Activated CD4-positive, alpha-beta T cell treated with anti-CD3 and anti-CD28 coated beads, Interleukin-2, Interleukin-6, amounts not matched to agents 100 ng/mL and 50 ng/mL, durations not matched to agents 16 hours and 8 hours (primary cell): ENCODE measurements around the gene SARS2.
A peak's percentile ranks its signal among the peaks of the same experiment; 100 is the strongest.
"Not testable (repeated sequence)": the region's sequence is repeated elsewhere in the genome, so short reads cannot be mapped to it uniquely, and the experiment has no call there.

ENCODE experiments used
- DNase-seq: peaks from one replicate; pipeline ENCODE4 v3.0.0-alpha.2; 2020

Gene SARS2

DNA sequence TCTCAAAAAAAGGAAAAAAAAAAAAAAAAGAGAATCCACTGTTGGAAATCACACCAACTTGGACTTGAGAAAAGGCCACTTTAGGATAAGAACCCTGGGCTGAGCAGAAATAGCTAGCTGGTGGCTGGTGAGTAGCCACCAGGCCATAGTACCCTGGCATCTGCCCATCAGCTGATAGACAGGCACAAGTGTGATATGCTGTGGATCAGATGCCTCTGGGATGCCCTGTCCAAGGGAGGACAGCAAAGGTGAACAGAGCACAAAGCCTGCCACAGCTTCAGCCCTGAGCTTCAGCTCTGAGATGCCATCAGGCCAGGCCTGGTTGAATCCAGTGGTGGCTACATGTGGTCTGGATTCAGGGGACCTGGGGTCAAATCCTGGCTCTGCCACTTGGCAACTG lies 39.9 kb downstream of the SARS2 start:
- no peak for DNase-seq

DNA sequence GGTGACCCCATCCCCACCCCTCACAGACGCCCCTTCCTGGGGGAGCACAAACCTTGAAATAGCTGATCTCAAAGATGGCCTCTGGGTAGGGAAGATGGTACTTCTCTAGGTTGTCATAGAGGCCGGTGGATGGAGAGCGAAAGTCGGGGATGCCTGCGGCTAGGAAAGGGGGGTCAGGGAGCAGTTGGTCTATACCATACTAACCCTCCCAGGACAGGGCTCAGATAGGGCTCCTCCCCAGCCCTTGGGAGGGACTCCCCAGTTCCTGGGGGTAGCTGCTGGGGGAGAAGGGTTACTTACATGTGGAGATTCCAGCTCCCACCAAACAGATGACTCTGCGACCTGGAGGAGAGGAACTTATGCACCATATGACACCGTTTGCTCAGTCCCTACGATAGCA lies 40.8 kb downstream of the SARS2 start:
- DNase-seq: no peak

DNA sequence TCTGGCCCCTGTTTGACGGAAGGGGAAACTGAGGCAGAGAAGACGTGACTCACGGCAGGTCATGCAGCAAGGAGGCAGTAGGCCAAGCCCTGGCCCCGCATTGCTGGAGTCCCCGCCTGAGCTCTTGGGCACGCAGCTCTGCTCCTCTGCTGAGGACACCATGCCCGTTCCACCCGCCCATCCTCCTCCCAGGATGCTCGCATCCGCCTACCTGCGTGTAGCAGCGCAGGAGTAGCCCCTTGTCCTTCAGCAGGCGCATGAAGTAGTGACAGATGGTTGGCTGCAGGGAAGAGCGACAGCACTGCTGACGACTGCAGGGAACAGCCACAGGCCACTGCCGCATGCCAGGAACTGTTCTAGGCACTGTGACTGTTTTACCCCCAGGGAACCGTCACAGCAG lies 41.7 kb downstream of the SARS2 start:
- DNase-seq: no peak

DNA sequence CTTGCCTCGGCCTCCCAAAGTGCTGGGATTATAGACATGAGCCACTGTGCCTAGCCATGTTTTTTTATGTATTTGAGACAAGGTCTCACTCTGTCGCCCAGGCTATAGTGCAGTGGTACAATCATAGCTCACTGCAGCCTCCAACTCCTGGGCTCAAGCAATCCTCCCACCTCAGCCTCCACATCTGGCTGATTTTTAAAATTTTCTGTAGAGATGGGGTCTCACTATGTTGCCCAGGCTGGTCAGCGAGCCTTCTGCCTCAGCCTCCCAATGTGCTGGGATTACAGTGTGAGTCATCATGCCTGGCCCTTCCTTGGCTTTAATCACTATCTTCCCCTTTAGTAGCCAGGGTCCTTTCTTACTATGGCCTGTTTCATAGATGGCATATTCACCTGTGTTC lies 45.9 kb downstream of the SARS2 start:
- DNase-seq: not testable (repeated sequence)

DNA sequence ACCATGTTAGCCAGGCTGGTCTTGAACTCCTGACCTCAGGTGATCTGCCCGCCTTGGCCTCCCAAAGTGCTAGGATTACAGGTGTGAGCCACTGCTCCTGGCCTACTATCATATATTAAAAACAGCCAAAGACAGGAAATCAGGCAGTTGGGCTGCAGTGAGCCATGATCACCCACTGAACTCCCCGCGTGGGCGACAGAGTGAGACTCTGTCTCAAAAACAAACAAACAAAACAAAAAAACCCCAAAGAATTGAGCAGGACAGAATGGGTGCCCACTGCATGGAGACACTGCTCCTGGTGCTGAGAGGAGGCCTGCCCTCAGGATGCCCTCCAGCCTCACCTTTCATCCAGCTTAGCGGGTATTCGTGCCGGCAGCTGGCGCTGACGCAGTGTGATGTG lies 47.3 kb downstream of the SARS2 start:
- no peak for DNase-seq

DNA sequence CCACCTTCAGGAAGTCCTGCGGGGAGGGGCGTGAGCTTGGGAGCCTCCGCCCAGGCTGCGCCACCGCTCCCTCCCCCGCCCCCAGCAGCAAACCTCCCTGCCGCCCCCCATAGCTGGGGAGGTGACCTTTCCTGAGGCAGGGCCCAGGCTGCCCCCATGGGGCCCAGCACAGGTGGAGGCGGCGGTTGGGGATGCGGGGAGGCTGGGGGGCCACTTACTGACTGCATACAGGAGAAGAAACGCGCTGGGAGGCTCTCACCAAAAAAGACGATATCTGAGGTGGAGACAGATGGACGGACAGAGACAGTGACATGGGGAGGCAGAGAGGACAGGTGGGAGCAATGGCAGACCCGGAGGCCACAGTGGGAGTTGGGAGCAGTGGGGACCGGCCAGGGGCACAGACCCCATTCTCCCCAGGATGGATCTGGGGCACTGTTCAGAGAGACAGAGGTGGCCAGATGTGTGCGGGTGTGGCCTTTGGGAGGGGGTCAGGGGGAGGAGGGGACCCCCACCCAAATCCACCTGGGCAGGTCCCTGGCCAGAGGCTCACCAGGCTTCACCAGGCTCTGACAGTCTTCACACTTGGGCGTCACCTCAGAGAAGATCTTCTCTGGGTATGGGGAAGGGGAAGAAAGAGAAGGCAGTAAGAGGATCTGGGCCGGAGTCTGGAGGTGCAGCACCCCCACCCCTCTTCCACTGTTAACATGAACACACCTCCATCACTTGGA lies 49.5 kb downstream of the SARS2 start:
- DNase-seq: no peak

DNA sequence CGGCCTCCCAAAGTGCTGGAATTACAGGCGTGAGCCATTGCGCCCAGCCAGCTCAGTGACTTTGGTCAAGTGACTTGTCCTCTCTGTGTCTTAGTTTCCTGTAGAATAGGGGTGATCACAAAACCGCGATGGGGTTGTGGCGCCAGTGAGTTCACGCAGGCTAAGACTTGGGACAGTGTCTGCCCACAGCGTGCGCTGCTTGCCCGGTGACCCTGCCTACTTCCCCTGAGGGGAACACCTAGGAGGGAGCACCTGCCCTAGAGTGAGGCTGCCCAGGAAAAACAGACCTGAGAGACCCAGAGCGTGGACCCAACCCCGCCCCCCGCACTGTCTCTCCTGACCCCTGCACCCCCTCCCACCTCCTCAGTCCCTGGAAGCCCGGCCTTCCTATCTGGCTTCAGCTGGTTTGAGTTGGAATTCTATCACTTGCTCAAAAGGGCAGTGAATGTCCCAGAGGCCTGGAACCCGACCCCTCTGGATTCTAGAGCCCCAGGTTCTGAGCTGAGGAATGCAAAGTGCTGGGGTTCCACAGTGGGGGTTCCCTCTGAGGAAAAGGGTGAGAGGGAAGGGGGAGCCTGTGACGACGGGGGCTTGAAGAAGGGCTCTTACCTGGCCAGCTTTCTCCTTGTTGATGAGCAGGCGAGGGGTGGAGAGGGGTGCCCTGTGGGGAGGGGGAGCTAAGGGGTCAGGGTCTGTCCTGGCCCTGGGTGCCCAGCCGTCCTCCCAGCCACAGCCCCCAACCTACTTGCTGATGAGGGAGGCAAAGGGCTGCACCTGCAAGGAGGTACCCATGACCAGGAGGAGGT lies 50.3 kb downstream of the SARS2 start:
- no peak for DNase-seq

DNA sequence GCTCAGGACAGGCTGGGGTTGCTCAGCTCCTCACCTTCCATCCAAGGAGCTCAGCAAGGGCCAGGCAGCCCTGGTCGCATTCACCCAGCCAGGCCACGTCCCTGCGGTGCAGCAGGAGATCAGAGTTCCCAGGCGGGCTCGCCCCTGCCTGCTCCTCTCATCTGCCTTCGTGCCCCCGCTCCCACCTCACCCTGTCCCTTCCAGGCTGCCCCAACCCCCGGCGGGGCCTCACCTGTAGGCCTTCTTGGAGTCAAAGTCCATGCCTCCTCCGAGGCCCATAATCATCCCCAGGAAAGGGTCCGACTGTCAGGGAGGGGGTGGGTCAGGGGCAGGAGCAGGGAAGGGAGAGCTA lies 51.2 kb downstream of the SARS2 start:
- DNase-seq: no peak

DNA sequence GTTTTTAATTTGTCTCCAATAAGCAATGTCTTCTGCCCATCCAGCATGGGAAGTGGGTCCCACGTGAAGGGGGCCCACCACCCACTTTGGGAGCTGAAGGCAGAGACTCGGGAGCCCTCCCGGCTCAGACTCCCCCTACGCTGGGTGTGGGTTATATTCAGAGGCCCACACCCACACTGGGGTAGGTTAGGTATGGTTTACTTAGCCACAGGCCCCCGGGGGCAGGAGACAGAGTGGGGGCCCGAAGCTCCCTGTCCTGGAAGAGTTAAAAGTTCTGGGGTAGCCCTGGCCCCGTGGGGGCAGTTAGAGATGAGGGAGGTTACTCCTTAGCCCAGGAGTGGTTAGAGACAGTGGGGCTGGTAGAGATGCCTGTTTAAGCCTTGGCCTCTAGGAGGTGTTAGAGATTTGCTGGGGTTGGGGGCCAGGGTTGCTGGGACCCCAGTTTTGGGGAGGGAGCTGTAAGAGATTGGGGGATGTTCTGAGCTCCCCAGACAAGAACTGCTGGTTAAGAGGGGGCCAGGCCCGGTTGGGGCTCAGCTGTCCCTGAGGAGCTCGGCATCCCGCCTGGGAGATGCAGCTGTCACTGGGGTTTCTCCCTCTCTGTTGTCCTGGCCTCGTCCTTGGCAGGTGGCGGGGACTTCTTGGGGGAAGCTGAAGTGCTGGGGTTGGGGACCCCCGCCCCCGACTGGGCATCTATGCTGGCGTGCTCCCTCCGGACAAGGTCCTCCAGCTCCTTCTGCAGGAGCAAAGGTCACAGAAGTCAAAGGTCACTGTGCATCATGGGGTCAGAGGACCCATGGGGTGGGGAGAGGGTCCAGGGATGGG lies 51.8 kb downstream of the SARS2 start:
- no peak for DNase-seq

DNA sequence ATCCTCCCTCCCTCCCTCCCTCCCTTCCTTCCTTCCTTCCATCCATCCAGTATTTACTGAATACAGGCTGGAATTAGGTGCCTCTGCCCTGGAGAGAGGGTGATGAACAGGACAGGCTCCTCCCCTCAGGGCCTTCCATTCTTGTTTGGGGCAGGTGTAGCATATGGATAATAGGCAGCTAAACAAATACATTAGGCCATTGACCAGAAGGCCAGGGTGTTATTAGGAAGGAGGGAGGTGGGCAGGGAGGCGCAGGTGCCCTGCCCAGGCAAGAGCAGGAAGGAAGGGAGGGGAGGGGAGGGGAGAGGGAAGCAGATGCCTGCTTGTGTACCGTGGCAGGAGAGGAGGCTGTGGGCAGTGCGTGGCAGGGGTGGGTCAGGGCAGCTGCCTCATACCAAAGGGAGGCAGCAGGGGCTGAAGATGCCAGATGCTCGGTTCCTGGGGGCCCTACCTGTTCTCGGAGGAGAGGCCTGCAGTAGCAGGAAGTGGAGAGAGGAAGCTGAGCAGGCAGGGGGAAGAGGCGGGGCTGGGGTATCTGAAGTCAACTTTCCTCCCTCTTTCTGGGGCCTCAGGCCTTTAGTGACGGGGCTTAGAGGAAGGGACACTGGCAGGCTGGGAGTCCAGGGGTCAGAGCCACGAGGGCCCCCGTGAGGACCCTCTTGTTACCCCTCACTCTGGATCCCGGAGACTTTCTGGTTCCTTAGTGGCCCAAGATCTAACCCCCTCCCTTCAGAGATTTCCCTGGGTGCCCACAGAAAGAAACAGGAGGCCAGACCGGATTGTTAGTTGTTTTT lies 52.6 kb downstream of the SARS2 start, which contains the start of gene RINL:
RINL (minus strand) TSS at position 495 of the 794 bp plus-strand sequence. CDS start 1,533 bp downstream, outside the sequence.
- DNase-seq: peak; percentile 79

DNA sequence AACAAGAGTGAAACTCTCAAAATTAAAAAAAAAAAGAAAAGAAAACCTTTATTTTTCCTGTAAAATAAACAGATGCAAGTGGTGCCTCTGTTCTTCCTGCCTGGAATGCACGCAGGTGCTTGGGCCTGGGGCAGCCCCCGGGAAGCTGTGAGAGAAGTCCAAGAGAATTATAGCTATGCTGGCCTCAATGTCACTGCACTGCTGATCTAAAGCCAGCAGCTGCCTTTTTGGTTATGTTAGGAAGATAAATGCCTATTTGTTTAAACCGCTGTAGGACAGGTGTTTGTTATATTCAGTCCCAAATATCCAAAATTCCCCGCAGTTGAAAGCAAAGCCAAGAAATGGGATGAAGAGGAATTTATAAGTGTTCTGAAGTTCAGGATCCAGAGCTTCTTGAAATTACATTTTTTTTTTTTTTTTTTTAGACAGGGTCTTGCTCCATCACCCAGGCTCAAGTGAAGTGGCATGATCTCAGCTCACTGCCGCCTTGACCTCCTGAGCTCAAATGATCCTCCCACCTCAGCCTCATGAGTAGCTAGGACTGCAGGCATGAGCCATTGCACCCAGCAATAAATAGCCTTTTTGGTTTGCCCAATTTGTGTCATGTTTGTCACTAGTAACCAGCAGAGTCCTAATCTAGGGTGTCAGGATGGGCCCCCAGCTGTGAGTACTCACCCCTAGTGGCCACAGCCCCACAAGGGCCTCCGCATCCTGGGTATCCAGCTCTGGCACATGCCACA lies 54.7 kb downstream of the SARS2 start:
- DNase-seq: no peak

DNA sequence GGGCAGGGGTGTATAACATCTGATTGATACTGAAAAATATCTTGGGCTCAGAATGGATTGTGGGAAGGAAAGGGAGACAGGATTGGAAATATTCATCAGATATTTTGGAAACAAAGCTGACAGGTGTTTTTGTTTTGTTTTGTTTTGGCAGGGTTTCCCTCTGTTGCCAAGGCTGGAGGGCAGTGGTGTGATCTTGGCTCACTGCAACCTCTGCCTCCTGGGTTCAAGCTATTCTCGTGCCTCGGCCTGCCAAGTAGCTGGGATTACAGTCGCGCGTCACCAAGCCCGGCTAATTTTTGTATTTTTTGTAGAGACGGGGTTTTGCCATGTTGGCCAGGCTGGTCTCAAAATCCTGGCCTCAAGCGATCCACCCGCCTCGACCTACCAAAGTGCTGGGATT lies 57.2 kb downstream of the SARS2 start:
- DNase-seq: not testable (repeated sequence)

DNA sequence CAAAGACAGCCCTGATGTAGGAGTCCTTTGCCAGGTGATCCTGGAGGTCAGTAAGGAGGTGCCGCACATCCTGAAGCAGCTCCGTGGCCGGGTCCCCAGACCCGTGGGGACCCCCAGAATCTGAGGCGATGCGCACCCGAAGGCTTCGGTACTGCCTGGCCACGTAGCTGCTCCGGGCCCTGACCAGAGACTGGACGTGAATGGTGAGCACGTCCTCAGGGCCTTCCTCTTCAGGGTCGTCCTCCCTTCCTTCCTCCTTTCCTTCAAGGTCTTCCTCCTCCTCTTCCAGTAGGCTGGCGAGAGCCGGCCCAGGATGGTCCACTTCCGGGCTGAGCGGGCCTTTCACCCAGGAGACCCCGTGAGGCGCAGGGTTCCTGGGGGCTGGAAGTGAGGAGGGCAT lies 60.0 kb downstream of the SARS2 start:
- DNase-seq: no peak

DNA sequence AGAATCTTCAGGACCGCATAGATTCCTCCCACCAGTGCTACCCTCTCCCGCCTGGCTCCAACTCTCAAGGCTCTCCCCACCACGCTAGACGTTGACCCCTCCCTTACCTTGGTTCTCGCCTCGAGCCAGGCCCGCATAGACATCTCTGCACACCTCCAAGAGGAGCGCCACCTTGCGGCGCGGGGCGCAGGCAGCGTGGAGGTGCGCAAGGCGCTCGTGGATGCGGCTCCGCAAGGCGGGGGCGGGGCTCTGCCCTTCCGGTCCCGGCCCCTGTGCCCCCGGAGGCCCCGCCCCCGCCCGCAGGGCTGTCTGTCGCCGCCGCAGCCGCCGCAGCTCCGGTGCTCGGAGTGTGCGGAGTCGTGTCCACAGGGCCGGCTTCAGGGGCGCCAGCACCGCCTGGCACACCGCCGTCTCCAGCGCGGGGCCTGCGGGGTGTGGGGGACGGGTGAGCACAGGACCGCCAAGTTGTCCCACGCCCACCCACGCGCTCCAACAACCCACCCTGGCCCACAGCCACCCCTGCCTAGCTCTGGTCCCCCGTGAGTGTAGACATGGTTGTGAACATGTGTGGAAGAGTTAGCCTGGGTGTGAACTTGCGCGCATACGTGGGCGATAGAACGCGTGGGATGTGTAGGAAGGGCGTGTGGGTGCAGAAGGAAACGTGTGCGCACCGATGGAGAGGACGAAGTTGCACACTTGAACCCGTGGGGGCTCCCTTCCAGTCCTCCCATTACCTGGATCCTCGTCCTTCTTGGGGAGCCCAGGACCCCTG lies 60.5 kb downstream of the SARS2 start:
- peak; percentile 97 for DNase-seq

DNA sequence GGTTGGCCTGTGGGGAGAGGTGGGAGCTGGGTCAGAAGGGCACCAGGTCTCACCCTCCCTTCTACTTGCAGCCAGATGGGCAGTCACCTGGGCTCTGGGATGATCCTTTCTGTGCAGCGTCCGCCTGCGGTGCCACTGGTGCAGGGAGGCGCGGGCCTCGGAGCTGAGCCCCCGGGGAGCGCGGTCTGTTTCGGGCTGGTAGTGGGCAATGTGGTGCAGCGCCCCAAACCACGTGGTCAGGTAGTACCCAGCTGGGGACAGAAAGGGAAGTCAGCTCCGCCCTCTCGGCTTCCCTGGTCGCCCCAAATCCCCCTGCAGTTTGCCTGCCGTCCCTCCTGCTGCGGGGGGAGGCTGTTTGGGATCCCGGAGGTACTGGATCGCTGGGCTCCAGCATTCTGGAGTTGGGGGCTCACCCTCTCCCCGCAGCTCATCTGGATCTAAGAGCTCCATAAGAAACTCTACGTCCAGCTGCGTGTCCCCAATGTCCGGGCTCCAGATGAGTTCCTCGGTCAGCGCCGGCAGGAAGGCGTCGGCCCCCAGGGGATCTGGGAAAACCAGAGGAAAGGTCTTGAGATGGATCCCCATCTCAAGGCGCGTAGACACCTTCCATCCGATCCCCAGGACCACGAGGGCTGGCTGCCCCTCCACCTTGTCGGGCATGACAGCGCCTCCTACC lies 61.3 kb downstream of the SARS2 start:
- peak; percentile 62 for DNase-seq

DNA sequence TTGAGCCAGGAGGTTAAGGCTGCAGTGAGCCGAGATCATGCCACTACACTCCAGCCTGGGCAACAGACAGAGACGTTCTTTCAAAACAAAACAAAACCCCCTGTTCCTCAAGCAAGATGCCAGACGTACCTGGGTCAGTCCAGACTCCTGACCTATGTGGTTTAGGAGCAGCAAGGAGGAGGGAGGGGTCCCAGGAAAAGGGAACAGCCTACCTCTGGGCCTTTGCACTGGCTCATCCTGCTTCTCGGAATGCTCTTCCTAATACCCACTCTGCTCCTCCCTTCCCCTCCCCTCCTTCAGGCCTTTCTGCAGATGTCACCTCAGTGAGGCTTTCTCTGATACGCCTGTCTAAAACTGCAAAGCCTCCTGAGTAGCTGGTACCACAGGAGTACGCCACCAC lies 62.0 kb downstream of the SARS2 start:
- DNase-seq: no peak

DNA sequence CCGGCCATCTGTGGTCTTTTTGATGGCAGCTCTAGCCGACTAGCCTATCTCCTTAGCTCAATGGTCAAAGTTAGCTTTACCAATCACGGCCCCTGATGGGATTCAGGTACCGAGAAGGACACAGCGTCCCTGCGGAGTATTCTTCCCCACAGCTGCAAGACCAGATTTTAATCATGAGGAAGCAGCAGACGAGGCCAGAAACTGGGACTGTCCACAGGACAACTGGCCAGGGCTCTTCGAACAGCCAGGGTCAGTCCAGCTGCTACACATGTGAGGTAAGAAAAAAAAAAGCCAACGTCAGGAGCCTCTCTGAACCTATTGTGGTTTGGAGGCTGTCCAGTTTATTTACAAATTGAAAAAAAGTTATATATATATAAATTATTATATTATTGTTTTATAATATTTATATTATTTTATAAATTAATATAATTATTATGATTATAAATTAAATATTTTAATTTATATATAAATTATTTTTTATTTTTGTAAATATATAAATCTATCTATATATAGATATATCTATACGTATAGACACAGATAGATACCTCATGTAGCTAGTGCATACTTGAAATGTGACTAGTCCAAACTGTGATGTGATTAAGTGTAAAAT lies 63.3 kb downstream of the SARS2 start:
- no peak for DNase-seq
